Measurements from ENCODE around the gene PTRH1.

DNA sequence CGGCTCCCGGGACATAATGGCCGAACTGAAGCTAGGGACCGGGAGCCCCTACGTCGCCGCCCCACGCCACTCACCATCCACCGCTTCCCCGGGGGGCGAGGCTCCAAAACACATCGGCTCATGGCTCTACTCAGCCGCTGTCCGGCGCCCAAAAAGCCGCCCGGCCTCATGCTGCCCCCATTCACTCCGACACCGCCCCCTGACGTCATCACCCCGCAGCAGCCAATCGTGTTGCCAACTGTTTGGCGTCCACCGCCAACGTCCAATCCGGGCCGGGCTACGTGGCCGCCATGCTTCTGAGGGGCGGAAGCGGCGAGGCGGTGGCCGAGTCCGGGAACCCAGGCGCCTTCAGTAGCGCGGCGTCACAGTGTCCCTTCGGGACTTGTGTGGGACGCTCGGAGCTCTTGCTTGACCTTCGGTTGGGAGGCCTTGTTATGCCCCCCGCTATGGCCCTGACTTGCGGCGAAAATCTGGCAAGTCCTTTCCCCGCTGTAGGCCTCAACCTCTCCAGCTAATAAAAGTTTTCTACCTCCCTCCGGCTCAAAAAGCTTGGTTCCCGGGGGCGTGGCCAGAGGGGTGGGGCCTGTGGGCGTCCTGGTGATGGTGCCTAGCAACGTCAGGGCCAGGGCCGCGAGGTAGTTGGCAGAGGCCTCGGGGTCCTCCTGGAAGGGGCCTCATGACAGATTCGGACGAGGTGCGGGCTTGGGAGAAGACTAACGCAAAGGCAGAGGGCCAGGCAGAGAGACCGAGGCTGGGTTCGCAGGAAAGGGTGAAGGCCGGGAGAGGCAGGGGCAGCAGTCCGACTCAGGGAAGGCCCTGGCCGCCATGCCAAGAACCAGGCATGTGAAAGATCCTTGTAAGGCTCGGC lies at the start of gene PTRH1, which contains the start of gene TTC16:
- TF ChIP-seq POLR2A (IDR thresholded peaks at IDR 0.05; ENCODE audit: borderline replicate concordance, extremely low read depth, insufficient read depth, insufficient read length) (peak; percentile 42), RAD21 (IDR thresholded peaks at IDR 0.05; ENCODE audit: low read depth) (no peak), SP1 (IDR thresholded peaks at IDR 0.05; ENCODE audit: low read depth) (no peak), ZFX (IDR thresholded peaks at IDR 0.05) (peak; percentile 69; the same call in 1 of the 2 replicates), YY1 (IDR thresholded peaks at IDR 0.05; ENCODE audit: extremely low read depth, insufficient replicate concordance, low read depth, low read length) (peak; percentile 99), EZH2 (IDR thresholded peaks at IDR 0.05) (no peak), TCF7L2 (IDR thresholded peaks at IDR 0.05; ENCODE audit: borderline replicate concordance, extremely low read depth, insufficient read depth, insufficient read length) (peak; percentile 45), ELF1 (IDR thresholded peaks at IDR 0.05; ENCODE audit: borderline replicate concordance, low read depth) (no peak)
- TF ChIP-seq, protein P1, sequence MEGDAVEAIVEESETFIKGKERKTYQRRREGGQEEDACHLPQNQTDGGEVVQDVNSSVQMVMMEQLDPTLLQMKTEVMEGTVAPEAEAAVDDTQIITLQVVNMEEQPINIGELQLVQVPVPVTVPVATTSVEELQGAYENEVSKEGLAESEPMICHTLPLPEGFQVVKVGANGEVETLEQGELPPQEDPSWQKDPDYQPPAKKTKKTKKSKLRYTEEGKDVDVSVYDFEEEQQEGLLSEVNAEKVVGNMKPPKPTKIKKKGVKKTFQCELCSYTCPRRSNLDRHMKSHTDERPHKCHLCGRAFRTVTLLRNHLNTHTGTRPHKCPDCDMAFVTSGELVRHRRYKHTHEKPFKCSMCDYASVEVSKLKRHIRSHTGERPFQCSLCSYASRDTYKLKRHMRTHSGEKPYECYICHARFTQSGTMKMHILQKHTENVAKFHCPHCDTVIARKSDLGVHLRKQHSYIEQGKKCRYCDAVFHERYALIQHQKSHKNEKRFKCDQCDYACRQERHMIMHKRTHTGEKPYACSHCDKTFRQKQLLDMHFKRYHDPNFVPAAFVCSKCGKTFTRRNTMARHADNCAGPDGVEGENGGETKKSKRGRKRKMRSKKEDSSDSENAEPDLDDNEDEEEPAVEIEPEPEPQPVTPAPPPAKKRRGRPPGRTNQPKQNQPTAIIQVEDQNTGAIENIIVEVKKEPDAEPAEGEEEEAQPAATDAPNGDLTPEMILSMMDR (IDR thresholded peaks at IDR 0.05 in 2 of 3, conservative IDR thresholded peaks at IDR 0.05 in 1 of 3; ENCODE audit: borderline replicate concordance in 1 of 3, insufficient read depth in 1 of 3, low read depth in 2 of 3, low read length in 2 of 3), result no peak
- TF ChIP-seq, protein P2, sequence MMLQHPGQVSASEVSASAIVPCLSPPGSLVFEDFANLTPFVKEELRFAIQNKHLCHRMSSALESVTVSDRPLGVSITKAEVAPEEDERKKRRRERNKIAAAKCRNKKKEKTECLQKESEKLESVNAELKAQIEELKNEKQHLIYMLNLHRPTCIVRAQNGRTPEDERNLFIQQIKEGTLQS (IDR thresholded peaks at IDR 0.05), result no peak
